HG02610 (cell line): ENCODE data around the gene ELP1.
"Not testable (repeated sequence)": the region's sequence is repeated elsewhere in the genome, so short reads cannot be mapped to it uniquely, and the experiment has no call there.

ENCODE experiments used
- ATAC-seq: cut with Tn5 transposase; IDR thresholded peaks from one replicate; pipeline ENCODE4 v1.9.1; 2021; ENCODE audit warnings: mild to moderate bottlenecking, moderate library complexity; ENCODE audit not compliant: unreplicated experiment

The ELP1 gene

GRCh38 chr9:108854641-108855528, 79.0 kb downstream of the ELP1 start:
- ATAC-seq: no peak

- no peak for ATAC-seq
Measured at GRCh38 chr9:108854094-108854493, 79.8 kb downstream of the ELP1 start.

- no peak for ATAC-seq
Measured at GRCh38 chr9:108852079-108852478, 81.8 kb downstream of the ELP1 start.

- no peak for ATAC-seq
Measured at GRCh38 chr9:108851138-108851537, 82.8 kb downstream of the ELP1 start.

- ATAC-seq: no peak
Measured at GRCh38 chr9:108850293-108850897, 83.5 kb downstream of the ELP1 start.

GRCh38 chr9:108848296-108848695, 85.6 kb downstream of the ELP1 start:
- ATAC-seq: not testable (repeated sequence)

- ATAC-seq: no peak
Measured at GRCh38 chr9:108845947-108846346, 88.0 kb downstream of the ELP1 start.

- no peak for ATAC-seq
Measured at GRCh38 chr9:108845507-108845906, 88.4 kb downstream of the ELP1 start.

GRCh38 chr9:108844856-108845255, 89.1 kb downstream of the ELP1 start:
- ATAC-seq: no peak

GRCh38 chr9:108844391-108844790, 89.5 kb downstream of the ELP1 start:
- ATAC-seq: no peak

- no peak for ATAC-seq
Measured at GRCh38 chr9:108842610-108843295, 91.2 kb downstream of the ELP1 start.

- not testable (repeated sequence) for ATAC-seq
Measured at GRCh38 chr9:108839561-108839960, 94.4 kb downstream of the ELP1 start.

GRCh38 chr9:108838017-108838416, 95.9 kb downstream of the ELP1 start:
- no peak for ATAC-seq

- ATAC-seq: no peak
Measured at GRCh38 chr9:108837530-108837929, 96.4 kb downstream of the ELP1 start.

- no peak for ATAC-seq
Measured at GRCh38 chr9:108836781-108837180, 97.1 kb downstream of the ELP1 start.

GRCh38 chr9:108836319-108836718, 97.6 kb downstream of the ELP1 start:
- no peak for ATAC-seq

- no peak for ATAC-seq
Measured at GRCh38 chr9:108835831-108836230, 98.1 kb downstream of the ELP1 start.

GRCh38 chr9:108834959-108835665, 98.8 kb downstream of the ELP1 start:
- ATAC-seq: peak; percentile 58

GRCh38 chr9:108832179-108832500, 101.8 kb downstream of the ELP1 start:
- ATAC-seq: no peak

- no peak for ATAC-seq
Measured at GRCh38 chr9:108831496-108832178, 102.3 kb downstream of the ELP1 start.

- no peak for ATAC-seq
Measured at GRCh38 chr9:108830272-108830671, 103.7 kb downstream of the ELP1 start.
